K562 (cell line): ENCODE data around the gene TBC1D32. TPM values are rescaled to one million over a fixed set of nuclear protein-coding genes. Genes with fewer than 3 reads are reported as not detected.

Experiments used
- ATAC-seq: fragments of 200-7000 bp; cut with Tn5 transposase; 3 replicates; pipeline ENCODE4 v1.9.1; 2020; ENCODE audit warnings: moderate library complexity
- BruUV-seq: library from RNA; stranded (reverse); fragments of 400-500 nt; replicated peaks from 2 replicates; lab custom pipeline; 2021; lab: Mats Ljungman, UMichigan
- CTCF ChIA-PET: fragments of 300-600 bp; formaldehyde crosslinking; extraction: SDS; loops from one replicate; lab custom pipeline; 2021; ENCODE audit warnings: low intra/inter-chr PET ratio; lab: Yijun Ruan, JAX
- POLR2A ChIA-PET: fragments of 300-600, 350-650 bp; sonication (Branson Sonifier 250); formaldehyde crosslinking; extraction: SDS; loops from one replicate; lab custom pipeline; 2021; ENCODE audit warnings: antibody characterized with exemption, inconsistent platforms; lab: Yijun Ruan, JAX
- DNase-seq, 4 experiments: peaks; one replicate each; pipeline versions ENCODE4 v3.0.0 to v3.0.0-alpha.2; 2011 to 2018; ENCODE audit warnings: low spot score in 3 of 4, mixed read lengths in 3 of 4; ENCODE audit errors: extremely low read depth in 1 of 4
- FAIRE-seq: peaks from 2 replicates; lab custom pipeline; 2011; peaks lifted over from hg19 to GRCh38; lab: Jason Lieb, UNC
- H2AFZ ChIP-seq: 2 replicates; pipeline ENCODE4 v1.6.0; 2011; ENCODE audit warnings: low read depth, low read length, control low read depth, inconsistent platforms
- H3K27ac ChIP-seq: fragments of 200-600 bp; 3 replicates; pipeline ENCODE4 v1.8.0; 2011; ENCODE audit warnings: low read depth, mild to moderate bottlenecking, control low read depth, inconsistent platforms, low read length, moderate library complexity, mixed read lengths; ENCODE audit errors: extremely low read depth
- H3K27me3 ChIP-seq, 2 experiments: fragments of 300-600 bp in 1 of 2; 2 replicates in 1 of 2; 3 replicates in 1 of 2; pipeline versions ENCODE4 v1.6.0 to v1.8.0; 2011; ENCODE audit warnings: inconsistent platforms in 2 of 2, low read length in 2 of 2, mild to moderate bottlenecking in 1 of 2, mixed read lengths in 1 of 2, moderate library complexity in 1 of 2; ENCODE audit not compliant: control insufficient read depth in 2 of 2, insufficient read depth in 2 of 2
- H3K36me3 ChIP-seq: fragments of 300-600 bp; 3 replicates; pipeline ENCODE4 v1.8.0; 2011; ENCODE audit warnings: mild to moderate bottlenecking, low read length, inconsistent platforms; ENCODE audit not compliant: control insufficient read depth, insufficient read depth
- H3K4me1 ChIP-seq, 2 experiments: fragments of 200-600 bp in 1 of 2; replicated peaks in 1 of 2; 2 replicates in 1 of 2; 3 replicates in 1 of 2; pipeline versions ENCODE4 v1.5.1 to v1.8.0; 2011; ENCODE audit warnings: inconsistent platforms in 2 of 2, low read length in 2 of 2, mild to moderate bottlenecking in 1 of 2, mixed read lengths in 1 of 2, moderate library complexity in 1 of 2; ENCODE audit not compliant: control insufficient read depth in 2 of 2, insufficient read depth in 2 of 2
- H3K4me2 ChIP-seq: 2 replicates; pipeline ENCODE4 v1.6.1; 2011; ENCODE audit warnings: low read length, control low read depth, inconsistent platforms, mixed read lengths; ENCODE audit not compliant: insufficient read depth
- H3K4me3 ChIP-seq: fragments of 200-600 bp; sonication (generic), shearing (Covaris generic); 2 replicates; pipeline ENCODE4 v1.5.1; 2016; ENCODE audit warnings: control low read depth, inconsistent platforms
- H3K79me2 ChIP-seq: fragments of 200-600 bp; 3 replicates; pipeline ENCODE4 v1.8.0; 2011; ENCODE audit warnings: low read length, inconsistent platforms; ENCODE audit not compliant: control insufficient read depth, insufficient read depth
- H3K9ac ChIP-seq, 2 experiments: 2 replicates each; pipeline versions ENCODE4 v1.6.0 to v1.6.1; 2011; ENCODE audit warnings: low read depth in 2 of 2, low read length in 2 of 2, control low read depth in 1 of 2, inconsistent platforms in 1 of 2, mild to moderate bottlenecking in 1 of 2, mixed read lengths in 1 of 2; ENCODE audit not compliant: insufficient read depth in 1 of 2
- H3K9me1 ChIP-seq: one replicate; pipeline ENCODE4 v1.6.0; 2011; ENCODE audit warnings: inconsistent platforms, mild to moderate bottlenecking, low read length, moderate library complexity; ENCODE audit not compliant: control insufficient read depth, insufficient read depth
- H3K9me3 ChIP-seq: replicated peaks from 2 replicates; pipeline ENCODE4 v1.5.1; 2011; ENCODE audit warnings: low read depth, low read length, inconsistent platforms; ENCODE audit not compliant: control insufficient read depth, insufficient read depth
- H4K20me1 ChIP-seq: replicated peaks from 2 replicates; pipeline ENCODE4 v1.6.1; 2011; ENCODE audit warnings: low read length, inconsistent platforms, mixed read lengths; ENCODE audit not compliant: control insufficient read depth, insufficient read depth
- CEBPG ChIP-seq, 3 experiments: fragments of 200-800 bp in 1 of 3; sonication (Bioruptor generic) in 1 of 3; sonication (generic) in 1 of 3; formaldehyde crosslinking in 1 of 3; IDR thresholded peaks in 2 of 3; conservative IDR thresholded peaks in 1 of 3; 2 replicates each; pipeline versions ENCODE4 v1.6.1 to v1.8.0; 2016 to 2022; ENCODE audit warnings: missing compliant biosample characterization in 2 of 3, missing genetic modification characterization in 2 of 3, mild to moderate bottlenecking in 1 of 3, missing genetic modification reagents in 1 of 3
- MAFF ChIP-seq: IDR thresholded peaks from 2 replicates; pipeline ENCODE4 v1.6.1; 2012; ENCODE audit warnings: low read length, improper control_type of control experiment
- RBM17 ChIP-seq: fragments of 200-400 bp; formaldehyde crosslinking; IDR thresholded peaks from 2 replicates; pipeline ENCODE4 v1.6.1; 2017; ENCODE audit warnings: low read depth, mild to moderate bottlenecking, low read length, borderline replicate concordance
- SMC3 ChIP-seq: conservative IDR thresholded peaks from 2 replicates; pipeline ENCODE4 v1.6.1; 2011; ENCODE audit warnings: low read depth, low read length, improper control_type of control experiment; ENCODE audit not compliant: insufficient read depth
- THRAP3 ChIP-seq: fragments of 450-650 bp; IDR thresholded peaks from 2 replicates; pipeline ENCODE4 v1.6.1; 2016; ENCODE audit warnings: mild to moderate bottlenecking, inconsistent platforms, borderline replicate concordance
- WGBS: fragments of 100-300 bp; shearing (Covaris generic); methylation state at CpG from one replicate; pipeline ENCODE4 v1.1.6; 2016; ENCODE audit warnings: low coverage, mixed read lengths; ENCODE audit not compliant: insufficient coverage; ENCODE audit errors: missing lambda C conversion rate; 5-methylcytosine and 5-hydroxymethylcytosine counted together
- in situ Hi-C: fragments of 300-500 bp; cut with MboI; formaldehyde crosslinking; loops from 4 replicates; pipeline ENCODE4 v1.15.0; 2018; ENCODE audit warnings: inconsistent platforms, mixed read lengths
- intact Hi-C: fragments of 100-400 bp; cut with micrococcal nuclease; formaldehyde crosslinking; loops from 2 replicates; pipeline ENCODE4 v1.14.2; 2022
- polyA plus RNA-seq, 8 experiments: library from polyadenylated mRNA; depleted of rRNA in 4 of 8; stranded (reverse) in 5 of 8; unstranded in 3 of 8; fragments of >200 nt; fragmentation: Nextera tagmentation in 2 of 8; fragmentation: Illumina TruSeq in 1 of 8; extraction: Ambion mirVana in 2 of 8; extraction: Trizol in 1 of 8; gene quantifications; 2 replicates each; pipeline versions ENCODE4 v1.2.1 to v1.2.3, GENCODE V29; 2011 to 2014; ENCODE audit warnings: inconsistent platforms in 1 of 8, missing spikeins in 1 of 8
- total RNA-seq, 7 experiments: library from RNA; depleted of rRNA in 6 of 7; stranded (reverse); fragments of >200 nt in 6 of 7; fragmentation: Illumina TruSeq in 2 of 7; extraction: Trizol in 2 of 7; gene quantifications; 2 replicates each; pipeline versions ENCODE4 v1.2.1 to v1.2.3, GENCODE V29; 2011 to 2021; ENCODE audit warnings: low replicate concordance in 1 of 7
- TF ChIP-seq, protein P1 (sequence below), 3 experiments: IDR thresholded peaks in 2 of 3; conservative IDR thresholded peaks in 1 of 3; 2 replicates each; pipeline ENCODE4 v1.5.1; 2011 to 2012; ENCODE audit warnings: low read length in 3 of 3, mild to moderate bottlenecking in 3 of 3, control low read depth in 2 of 3, improper control_type of control experiment in 1 of 3, inconsistent platforms in 1 of 3, low read depth in 1 of 3, mixed read lengths in 1 of 3, moderate library complexity in 1 of 3; ENCODE audit not compliant: insufficient read depth in 2 of 3

The TBC1D32 gene
- total and polyA plus RNA-seq, 9 of the 15 experiments (the other 6 are each of a cell fraction or from before 2014, with no cell fraction given), result 2.5 to 9.6 (median 3.9) TPM

DNA sequence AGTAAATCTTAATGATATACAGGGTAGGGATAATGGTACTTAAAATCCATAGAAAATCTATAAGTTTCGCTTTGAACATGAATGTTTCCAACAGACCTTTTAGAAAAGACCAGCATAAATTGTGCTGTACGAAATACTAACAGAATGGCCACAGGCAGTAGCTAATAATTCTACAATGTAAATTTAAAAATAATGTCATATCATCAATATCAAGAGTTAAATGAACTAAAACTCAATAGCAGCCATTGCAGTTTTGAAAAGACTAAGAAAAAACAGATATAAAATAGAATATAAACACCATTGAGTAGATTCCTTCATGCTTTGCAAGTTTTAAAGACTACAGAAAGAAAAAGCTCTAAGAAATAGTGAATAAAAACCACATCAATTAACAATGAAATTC lies 14.7 kb downstream of the TBC1D32 start (continued):
- TF ChIP-seq MAFF, result peak; percentile 37; the same call in 1 of the 2 replicates

DNA sequence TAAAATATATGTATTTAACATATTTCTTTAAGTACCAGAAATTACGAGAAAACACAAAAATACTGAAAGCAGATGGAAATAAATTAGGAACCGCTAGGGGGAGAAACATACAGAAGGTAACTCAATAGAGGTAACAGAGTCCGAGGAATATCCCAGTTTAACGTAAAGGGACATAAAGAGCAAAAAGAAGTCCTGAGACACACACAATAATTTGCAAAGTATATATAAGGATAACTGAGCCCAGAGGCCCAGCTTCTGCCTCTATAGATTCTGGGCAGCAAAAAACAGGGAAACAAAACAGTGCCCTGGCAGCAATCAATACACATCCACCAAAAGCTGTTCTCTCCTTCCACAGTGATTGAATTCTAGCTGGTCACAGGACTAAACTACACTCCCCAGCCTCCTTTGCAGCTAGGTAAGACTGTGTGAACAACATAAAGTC lies 15.1 kb downstream of the TBC1D32 start:
- TF ChIP-seq SMC3, result no peak
- TF ChIP-seq RBM17, result no peak
- no peak for TF ChIP-seq THRAP3
- TF ChIP-seq, protein P1, sequence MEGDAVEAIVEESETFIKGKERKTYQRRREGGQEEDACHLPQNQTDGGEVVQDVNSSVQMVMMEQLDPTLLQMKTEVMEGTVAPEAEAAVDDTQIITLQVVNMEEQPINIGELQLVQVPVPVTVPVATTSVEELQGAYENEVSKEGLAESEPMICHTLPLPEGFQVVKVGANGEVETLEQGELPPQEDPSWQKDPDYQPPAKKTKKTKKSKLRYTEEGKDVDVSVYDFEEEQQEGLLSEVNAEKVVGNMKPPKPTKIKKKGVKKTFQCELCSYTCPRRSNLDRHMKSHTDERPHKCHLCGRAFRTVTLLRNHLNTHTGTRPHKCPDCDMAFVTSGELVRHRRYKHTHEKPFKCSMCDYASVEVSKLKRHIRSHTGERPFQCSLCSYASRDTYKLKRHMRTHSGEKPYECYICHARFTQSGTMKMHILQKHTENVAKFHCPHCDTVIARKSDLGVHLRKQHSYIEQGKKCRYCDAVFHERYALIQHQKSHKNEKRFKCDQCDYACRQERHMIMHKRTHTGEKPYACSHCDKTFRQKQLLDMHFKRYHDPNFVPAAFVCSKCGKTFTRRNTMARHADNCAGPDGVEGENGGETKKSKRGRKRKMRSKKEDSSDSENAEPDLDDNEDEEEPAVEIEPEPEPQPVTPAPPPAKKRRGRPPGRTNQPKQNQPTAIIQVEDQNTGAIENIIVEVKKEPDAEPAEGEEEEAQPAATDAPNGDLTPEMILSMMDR (IDR thresholded peaks at IDR 0.05 in 2 of 3, conservative IDR thresholded peaks at IDR 0.05 in 1 of 3; ENCODE audit: insufficient read depth in 2 of 3, low read depth in 1 of 3, low read length in 3 of 3), result peak in 2 of 3 experiments; percentile 28 to 35; a peak in 3 of 6 replicates
- no peak for TF ChIP-seq CEBPG (CRISPR knock-in tag; IDR thresholded peaks at IDR 0.05)
- TF ChIP-seq CEBPG (tag; conservative IDR thresholded peaks at IDR 0.05 in 1 of 2, IDR thresholded peaks at IDR 0.05 in 1 of 2), result no peak
- TF ChIP-seq, all 486 proteins: peak for 1
- Histone ChIP-seq H4K20me1 (no peaks in the 10 kb centered on the region), H3K4me1 (no peaks in the 10 kb centered on the region), H3K27me3 (no peaks in the 10 kb centered on the region), H3K27ac (no peak overlapping the region), H3K4me3 (no peak overlapping the region), H2AFZ (no peak overlapping the region), H3K9me3 (no peaks in the 10 kb centered on the region), H3K9me1 (no peaks in the 10 kb centered on the region), H3K9ac (no peak overlapping the region), H3K79me2 (no peaks in the 10 kb centered on the region), H3K36me3 (peaks cover 8% of the 10 kb centered on the region; the same call in 2 of the 3 replicates), H3K4me2 (no peak overlapping the region)
- ChIA-PET POLR2A (interaction anchor here (0.7 kb wide), 1 partner anchor 1523 kb away, joined by 3 read pairs; no protein-coding TSS in a partner anchor), CTCF (interaction anchor here (0.6 kb wide), 1 partner anchor 14 kb away, joined by 3 read pairs; no protein-coding TSS in a partner anchor)
- FAIRE-seq (no peak), ATAC-seq (peak; percentile 70), DNase-seq (peak in 1 of 4 experiments; percentile 13)
- 32% methylated on average over 4 of the region's 4 CpGs for WGBS
- intact Hi-C loops, result loop anchor here (5.0 kb wide), 1 partner anchor 83 kb away; no protein-coding TSS in a partner anchor
- no TSS peak for BruUV-seq
- in situ Hi-C loops, result no loop called here
